ENCODE data around the gene PVR.
"Not testable (repeated sequence)": the region's sequence is repeated elsewhere in the genome, so short reads cannot be mapped to it uniquely, and the experiment has no call there.

PVR gene

GRCh38 chr19:44643605-44644401, at the start of gene PVR:
Gene PVR, plus strand, starts transcription at chr19:44643910. Its CDS starts 187 bp downstream, at chr19:44644097.
- peak; percentile 82 for DNase-seq (ENCODE audit: low spot score)

DNA sequence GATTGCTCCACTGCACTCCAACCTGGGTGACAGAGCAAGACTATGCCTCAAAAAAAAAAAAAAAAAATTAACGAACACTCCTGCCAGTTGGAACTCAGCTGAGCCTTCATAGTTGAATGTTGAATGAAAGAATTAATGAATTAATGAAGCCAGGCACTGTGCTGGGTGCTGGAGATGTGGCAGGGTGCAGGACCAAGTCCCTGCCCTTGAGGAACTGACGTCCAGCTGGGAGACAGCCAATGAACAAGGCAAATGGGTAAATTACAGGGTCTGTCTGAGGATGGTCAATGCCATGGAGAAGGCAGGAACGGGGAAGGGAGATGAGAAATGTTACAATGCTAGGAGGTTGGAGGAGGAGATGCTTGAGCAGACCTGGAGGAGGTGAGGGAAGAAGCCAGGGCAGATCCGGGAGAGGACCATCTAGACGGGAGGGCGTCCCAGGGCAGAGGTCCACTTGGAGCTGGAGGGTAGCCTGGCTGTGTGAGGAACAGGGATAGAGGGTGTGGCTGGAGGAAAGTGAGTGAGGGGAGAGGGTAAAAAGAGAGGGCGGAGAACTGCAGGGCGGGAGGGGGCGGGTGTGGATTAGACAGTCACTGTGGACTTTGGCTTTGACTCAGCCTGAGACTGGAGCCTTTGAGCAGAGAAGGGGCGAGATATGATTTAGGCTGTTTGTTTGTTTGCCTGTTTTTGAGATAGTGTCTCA, 47.1 kb upstream of the PVR start:
- DNase-seq (ENCODE audit: low spot score): no peak

- DNase-seq (ENCODE audit: low spot score): no peak
These were observed 46.6 kb upstream of the PVR start for GRCh38 chr19:44597131-44597491.

DNA sequence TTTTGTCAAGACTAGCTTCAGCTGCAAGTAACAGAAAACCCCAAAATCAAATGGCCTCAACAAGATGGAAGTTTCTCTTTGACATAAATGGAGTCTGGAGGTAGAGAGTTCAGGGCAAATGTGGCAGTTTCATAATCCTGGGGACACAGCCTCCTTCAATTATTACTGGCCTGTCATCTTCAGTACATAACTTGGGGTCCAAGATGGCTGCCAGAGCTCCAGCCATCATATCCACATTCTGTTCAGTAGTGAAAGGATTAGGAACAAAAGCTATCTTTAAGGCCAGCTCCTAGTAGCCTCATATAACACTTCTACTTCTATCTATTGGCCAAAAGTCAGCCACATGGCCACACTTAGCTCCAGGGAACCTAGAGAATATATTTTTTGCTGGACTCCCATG, 45.4 kb upstream of the PVR start:
- no peak for DNase-seq (ENCODE audit: low spot score)

GRCh38 chr19:44598880-44599279, 44.8 kb upstream of the PVR start:
- DNase-seq (ENCODE audit: low spot score): no peak

GRCh38 chr19:44600466-44600865, 43.2 kb upstream of the PVR start:
- no peak for DNase-seq (ENCODE audit: low spot score)

DNA sequence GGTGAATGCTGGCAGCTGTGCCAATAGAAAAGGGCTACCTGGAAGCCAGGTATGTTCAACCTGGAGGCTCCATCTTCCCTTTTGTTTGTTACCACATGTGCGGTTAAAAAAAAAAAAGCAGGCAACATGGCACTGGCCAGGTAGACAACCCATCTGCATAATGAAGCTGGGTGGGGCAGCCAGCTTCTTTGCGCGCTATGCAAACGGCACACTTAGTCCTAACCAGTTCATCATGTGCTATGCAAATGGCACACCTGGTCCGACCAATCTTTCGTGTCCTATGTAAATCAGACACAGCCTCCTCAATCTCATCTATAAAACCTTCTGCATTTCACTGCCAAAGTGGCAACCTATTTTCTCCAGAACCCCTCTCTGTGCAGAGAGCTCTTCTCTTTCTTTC, 41.6 kb upstream of the PVR start:
- DNase-seq (ENCODE audit: low spot score): no peak

DNA sequence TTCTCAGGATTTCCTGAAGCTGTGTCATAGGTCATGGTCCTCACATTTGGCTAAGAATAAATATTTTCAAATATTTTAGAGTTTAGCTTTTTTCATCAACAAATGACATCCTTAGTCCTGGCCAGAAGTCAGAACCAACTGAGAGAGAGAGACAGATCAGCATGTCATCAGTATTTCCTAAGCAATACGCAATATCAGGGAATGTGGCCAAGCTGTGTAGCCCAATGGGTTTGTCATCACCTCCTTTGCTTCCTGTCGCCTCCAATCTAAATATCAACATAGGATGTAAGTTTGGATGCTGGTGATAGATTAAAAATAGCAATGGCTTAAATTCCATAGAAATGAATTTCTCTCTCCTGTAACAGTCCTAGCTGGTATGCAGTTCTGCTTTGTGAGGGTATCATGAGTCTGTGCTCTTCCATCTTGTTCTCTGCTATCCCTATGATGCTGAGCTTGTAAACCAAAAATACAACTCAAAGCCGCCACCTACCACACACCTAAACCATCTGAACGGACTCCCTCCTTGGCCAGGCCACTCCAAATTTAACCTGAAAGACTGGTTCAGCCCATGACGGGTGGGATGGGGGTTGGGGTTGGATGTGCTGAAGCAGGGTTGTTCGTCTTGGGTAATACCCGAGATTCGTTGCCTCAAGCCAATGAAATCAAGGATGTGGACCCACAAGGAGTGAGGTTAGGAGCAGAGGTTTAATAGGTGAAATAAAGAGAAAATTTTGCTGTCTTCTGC, 40.3 kb upstream of the PVR start:
- no peak for DNase-seq (ENCODE audit: low spot score)

- no peak for DNase-seq (ENCODE audit: low spot score)
These were observed 39.5 kb upstream of the PVR start for GRCh38 chr19:44604241-44604640.

GRCh38 chr19:44605547-44605946, 38.2 kb upstream of the PVR start:
- DNase-seq (ENCODE audit: low spot score): no peak

DNA sequence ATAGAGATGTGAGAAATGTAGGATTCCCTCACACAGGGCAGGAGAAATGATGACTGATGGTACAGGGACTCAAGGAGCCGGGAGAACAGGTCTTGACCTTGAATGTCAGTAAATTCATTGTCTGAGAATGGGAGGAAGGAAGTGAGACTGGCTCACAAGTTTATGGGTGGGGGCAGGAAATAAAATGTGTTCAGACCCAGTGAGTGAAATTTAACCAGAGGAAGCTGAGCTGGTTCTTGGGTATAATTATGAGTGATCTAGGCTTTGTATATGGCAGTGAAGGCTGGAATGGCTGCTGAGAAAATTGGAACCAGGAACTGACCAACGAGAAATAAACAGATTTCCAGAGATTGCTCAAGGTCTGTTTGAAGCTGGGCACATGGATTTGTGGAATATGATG, 36.7 kb upstream of the PVR start:
- no peak for DNase-seq (ENCODE audit: low spot score)

DNA sequence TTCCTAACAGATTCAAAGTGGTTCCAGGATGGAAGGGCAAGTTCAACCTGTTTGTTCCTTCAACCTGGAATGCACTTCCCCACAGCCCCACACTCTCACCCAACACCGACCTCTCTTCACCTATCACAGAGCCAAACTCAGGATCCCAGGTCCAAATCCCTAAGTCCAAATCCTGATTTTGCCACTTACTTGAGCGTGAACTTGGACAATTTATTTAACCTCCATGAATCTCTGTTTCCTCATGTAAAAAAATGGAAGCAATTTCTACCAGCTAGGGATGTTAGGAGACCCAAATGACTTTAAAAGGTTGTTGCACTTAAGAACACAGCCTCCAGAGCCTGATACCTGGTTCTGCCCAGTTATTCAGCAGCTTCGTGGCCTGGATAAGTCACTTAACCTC, 35.8 kb upstream of the PVR start:
- DNase-seq (ENCODE audit: low spot score): no peak

DNA sequence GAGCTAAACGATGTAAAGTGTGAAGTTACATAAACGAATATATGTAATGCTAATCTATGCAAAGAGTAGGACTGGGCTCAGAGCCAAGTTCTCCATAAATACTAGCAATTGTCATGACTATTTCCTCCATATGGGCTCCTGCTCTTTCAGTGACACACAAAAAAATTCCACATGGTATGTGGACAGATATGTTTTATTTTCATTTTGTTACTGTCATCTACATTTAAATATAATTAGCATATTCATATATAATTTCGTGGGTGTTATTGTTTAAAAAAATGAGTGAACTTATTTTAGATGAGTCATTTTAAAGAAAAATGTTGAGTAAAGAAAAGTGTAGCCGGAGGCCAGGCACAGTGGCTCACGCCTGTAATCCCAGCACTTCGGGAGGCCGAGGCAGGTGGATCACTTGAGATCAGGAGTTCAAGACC, 35.3 kb upstream of the PVR start:
- no peak for DNase-seq (ENCODE audit: low spot score)

DNA sequence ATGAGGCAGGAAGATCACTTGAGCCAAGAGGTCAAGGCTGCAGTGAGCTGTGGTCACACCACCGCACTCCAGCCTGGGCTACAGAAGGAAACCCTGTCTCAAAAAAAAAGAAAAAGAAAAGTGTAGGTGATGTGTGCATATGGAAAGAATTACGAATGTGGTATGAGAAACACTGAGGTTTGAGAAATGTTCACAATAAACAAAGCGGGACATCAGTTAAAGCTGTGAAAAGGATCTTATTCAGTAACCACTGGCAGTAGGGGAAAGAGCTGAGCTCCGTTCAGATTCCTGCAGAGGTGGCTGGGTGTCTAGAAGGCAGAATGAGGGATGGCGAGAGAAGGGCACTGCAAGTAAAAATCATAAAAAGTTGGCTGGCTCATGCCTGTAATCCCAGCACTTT, 34.5 kb upstream of the PVR start:
- no peak for DNase-seq (ENCODE audit: low spot score)

- DNase-seq (ENCODE audit: low spot score): not testable (repeated sequence)
These were observed 33.2 kb upstream of the PVR start for GRCh38 chr19:44610497-44610896.

DNA sequence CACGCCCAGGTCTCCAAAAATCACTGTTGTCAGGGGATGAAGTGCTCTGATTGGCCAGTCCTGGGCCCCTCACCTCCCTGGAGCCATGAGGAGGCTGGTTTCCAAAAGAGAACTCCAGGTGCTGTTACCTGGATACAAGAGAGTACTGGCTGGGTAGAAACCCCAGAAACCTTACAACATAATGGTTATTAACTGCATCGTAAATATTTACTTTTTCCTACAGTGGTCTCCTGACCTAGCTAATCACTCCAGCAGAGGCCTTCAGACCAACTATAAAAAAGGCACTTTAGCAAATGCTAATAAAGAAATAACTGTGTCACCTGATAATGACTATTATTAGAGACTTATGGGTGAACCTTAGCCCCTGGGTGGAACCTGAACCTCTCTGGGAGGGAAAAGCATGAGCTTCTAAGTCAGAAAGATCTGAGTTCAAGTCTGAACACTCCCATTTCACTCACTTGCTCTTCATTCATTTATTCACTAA, 31.9 kb upstream of the PVR start:
- no peak for DNase-seq (ENCODE audit: low spot score)

DNA sequence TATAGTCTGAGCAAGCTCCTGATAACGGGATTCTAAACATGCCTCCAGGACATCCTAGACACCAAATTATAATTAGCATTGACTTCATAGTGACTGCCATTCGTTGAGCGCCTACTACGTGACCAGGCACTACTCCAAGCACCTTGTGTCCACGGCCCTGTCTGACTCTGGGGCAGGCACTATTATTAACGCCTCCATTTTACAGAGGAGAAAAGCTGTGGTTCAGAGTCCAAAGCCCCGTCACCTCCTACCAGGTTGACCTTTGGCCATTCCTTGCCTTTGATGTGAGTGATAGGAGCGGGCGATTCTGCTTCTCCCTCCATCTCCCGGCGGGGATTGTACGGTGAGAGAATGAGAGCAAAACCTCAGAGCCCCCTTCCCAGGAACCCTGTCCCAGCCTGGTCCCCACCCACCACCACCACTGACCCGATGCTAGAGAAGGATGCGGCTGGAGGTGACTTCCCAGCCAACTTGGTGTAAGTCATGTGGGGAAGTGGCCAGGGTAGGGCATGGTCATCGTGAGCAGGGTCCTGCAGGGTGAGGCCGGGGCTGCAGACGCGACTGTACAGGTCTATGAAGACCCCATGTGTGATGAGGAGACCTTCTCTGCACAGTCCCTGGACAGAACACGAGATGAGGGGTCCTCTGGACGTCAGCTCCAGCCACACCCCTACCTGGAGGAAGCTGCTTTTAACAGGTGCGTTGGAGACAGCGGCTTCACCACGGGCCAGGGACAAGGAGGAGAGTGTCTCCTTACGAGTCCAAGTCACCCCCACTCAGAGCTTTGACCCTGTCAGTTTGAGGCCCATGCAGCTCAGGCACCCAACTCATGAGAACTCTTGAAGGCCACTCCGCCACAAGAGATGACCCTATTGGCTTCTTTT, 30.2 kb upstream of the PVR start, which contains the start of gene IGSF23:
Gene IGSF23 (plus strand): TSS at position 269 of the 884 bp plus-strand sequence. CDS start 83 bp downstream, at position 352.
- DNase-seq (ENCODE audit: low spot score): no peak

DNA sequence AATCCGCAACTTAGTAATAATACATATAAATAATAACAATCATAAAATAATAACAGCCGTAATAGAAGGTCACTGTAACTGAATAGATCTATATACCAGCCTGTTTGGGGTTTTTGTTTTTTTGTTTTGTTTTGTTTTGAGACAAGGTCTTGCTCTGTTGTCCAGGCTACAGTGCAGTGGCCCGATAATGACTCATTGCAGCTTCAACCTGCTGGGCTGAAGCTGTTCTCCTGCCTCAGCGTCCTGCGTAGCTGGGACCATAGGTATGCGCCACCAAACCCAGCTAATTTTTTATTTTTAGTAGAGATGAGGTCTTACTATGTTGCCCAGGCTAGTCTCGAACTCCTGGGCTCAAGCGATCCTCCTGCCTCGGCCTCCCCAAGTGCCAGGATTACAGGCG, 29.4 kb upstream of the PVR start:
- no peak for DNase-seq (ENCODE audit: low spot score)

GRCh38 chr19:44615863-44616247, 27.9 kb upstream of the PVR start:
- no peak for DNase-seq (ENCODE audit: low spot score)

DNA sequence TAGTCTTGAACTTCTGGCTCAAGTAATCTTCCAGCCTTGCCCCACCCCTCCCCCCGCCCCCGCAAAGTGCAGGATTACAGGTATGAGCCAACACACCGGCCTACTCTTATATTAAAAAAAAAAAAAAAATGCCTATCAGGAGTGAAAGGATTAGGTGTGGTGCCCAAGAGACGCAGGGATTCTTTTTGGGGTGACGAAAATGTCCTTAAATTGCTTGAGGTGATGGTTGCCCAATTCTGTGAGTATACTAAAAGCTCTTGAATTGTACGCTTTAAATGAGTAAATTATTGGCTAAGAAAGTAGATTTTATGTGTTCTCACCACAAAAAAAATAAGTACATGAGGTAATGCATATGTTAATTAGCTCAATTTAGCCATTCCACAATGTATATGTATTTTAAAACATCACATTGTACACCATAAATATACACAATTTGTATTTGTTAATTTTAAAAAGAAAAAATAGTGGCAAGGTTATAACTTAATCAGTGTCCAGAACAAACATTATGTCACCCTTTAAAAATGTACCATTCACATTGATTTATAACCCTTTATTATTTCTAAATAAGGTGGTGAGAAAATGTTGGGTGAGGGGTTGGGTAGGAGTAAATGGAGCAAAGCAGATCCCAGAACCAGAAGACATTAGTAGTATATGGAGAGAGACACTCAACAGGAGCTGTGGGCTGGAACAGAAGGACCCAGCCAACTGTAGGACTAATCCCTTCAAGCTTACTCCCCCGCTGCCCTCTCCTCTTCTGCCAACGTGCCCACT, 26.4 kb upstream of the PVR start:
- no peak for DNase-seq (ENCODE audit: low spot score)
